Neuron (in vitro differentiated cells): ENCODE results near the gene FSIP1.

Source experiments
- H2AFZ ChIP-seq: one replicate; pipeline ENCODE4 v1.6.1; 2013; ENCODE audit warnings: low read depth, mild to moderate bottlenecking, inconsistent platforms, low read length, moderate library complexity
- H3K27me3 ChIP-seq: one replicate; pipeline ENCODE4 v1.6.1; 2013; ENCODE audit warnings: low read length; ENCODE audit not compliant: insufficient read depth
- H3K36me3 ChIP-seq: one replicate; pipeline ENCODE4 v1.6.1; 2013; ENCODE audit warnings: low read length; ENCODE audit not compliant: insufficient read depth
- H3K4me1 ChIP-seq: one replicate; pipeline ENCODE4 v1.6.1; 2013; ENCODE audit warnings: low read length; ENCODE audit not compliant: insufficient read depth
- H3K4me3 ChIP-seq: 2 replicates; pipeline ENCODE4 v1.5.1; 2013; ENCODE audit warnings: mild to moderate bottlenecking, low read length, moderate library complexity
- H3K9me3 ChIP-seq: one replicate; pipeline ENCODE4 v1.6.1; 2013; ENCODE audit warnings: low read length

Gene FSIP1

DNA sequence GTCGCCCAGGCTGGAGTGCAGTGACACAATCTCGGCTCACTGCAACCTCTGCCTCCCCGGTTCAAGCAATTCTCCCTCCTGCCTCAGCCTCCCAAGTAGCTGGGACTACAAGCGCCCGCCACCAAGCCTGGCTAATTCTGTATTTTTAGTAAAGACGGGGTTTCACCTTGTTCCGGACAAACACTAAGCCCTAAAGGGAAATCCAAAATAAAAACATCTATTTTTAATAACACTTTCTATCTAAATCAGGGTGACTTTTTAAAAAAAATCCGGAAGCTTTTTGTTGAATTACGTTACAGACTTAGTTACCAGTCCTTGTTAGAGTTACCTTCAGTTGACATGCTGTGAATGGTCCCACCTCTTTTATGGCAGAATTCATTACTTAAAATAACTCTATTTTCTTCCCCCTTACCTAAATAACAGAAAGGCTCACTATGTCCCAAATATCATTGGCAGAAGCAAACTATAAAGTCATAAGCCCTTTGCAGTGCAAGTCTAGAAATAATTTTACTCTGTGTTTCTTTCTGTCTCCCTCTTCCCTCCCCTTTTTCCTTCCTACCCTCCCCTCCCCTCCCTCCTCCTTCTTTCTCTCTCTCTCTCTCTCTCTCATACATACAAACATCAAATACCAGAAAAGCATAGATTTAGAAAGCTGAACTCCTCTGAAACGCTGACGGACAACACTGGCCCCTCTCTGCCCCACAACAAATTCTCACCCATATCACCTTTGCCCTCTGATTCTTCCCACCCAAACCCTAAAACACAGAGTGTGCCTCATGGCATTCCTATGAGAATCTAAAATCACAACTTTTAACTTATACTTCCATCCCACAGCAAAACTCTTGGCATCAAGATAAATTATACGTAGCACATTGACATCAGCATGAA lies 183.4 kb downstream of the FSIP1 start:
- Histone ChIP-seq H3K4me3 (no peak overlapping the region), H3K36me3 (peaks cover 32% of the 10 kb centered on the region), H3K9me3 (no peaks in the 10 kb centered on the region), H3K4me1 (no peaks in the 10 kb centered on the region), H3K27me3 (no peaks in the 10 kb centered on the region), H2AFZ (no peak overlapping the region)

- H3K36me3 ChIP-seq: peaks cover 41% of the 10 kb centered on the region
Observed at GRCh38 chr15:39598186-39598850, 184.3 kb downstream of the FSIP1 start.

GRCh38 chr15:39597751-39598185 lies 184.9 kb downstream of the FSIP1 start:
- Histone ChIP-seq H3K4me3 (no peak overlapping the region), H3K4me1 (no peaks in the 10 kb centered on the region), H3K9me3 (no peaks in the 10 kb centered on the region), H2AFZ (no peak overlapping the region), H3K27me3 (no peaks in the 10 kb centered on the region), H3K36me3 (peaks cover 46% of the 10 kb centered on the region)

More at GRCh38 chr15:39598186-39598850, 184.3 kb downstream of the FSIP1 start:
- H2AFZ ChIP-seq: no peak overlapping the region
- no peak overlapping the region for H3K4me3 ChIP-seq
- no peaks in the 10 kb centered on the region for H3K4me1 ChIP-seq
- no peaks in the 10 kb centered on the region for H3K27me3 ChIP-seq
- no peaks in the 10 kb centered on the region for H3K9me3 ChIP-seq

DNA sequence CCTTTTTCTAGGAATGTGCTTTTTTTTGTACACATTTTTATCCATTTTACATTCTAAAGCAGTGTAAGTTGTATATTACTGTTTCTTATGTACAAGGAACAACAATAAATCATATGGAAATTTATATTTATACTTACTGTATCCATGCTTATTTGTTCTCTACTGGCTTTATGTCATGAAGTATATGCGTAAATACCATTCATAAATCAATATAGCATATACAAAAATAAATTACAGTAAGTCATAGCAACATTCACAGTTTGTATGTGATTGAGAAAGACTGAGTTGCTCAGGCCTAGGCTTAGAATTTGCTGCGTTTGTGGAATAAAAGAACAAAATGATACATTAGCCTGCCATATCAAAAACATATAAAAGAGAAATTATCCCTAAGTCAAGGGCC lies 185.3 kb downstream of the FSIP1 start:
- Histone ChIP-seq H3K36me3 (peaks cover 51% of the 10 kb centered on the region), H2AFZ (no peak overlapping the region), H3K9me3 (peaks cover 2% of the 10 kb centered on the region), H3K4me1 (no peaks in the 10 kb centered on the region), H3K4me3 (no peak overlapping the region), H3K27me3 (no peaks in the 10 kb centered on the region)

DNA sequence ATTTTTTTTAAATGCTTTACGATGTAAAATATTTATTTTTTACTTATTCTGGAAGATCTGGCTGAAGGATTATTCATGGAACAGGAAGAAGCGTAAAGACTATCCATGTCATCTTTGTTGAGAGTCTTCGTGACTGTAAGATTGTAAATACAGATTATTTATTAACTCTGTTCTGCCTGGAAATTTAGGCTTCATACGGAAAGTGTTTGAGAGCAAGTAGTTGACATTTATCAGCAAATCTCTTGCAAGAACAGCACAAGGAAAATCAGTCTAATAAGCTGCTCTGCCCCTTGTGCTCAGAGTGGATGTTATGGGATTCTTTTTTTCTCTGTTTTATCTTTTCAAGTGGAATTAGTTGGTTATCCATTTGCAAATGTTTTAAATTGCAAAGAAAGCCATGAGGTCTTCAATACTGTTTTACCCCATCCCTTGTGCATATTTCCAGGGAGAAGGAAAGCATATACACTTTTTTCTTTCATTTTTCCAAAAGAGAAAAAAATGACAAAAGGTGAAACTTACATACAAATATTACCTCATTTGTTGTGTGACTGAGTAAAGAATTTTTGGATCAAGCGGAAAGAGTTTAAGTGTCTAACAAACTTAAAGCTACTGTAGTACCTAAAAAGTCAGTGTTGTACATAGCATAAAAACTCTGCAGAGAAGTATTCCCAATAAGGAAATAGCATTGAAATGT lies 186.1 kb downstream of the FSIP1 start:
- H3K36me3 ChIP-seq: peaks cover 59% of the 10 kb centered on the region
- H3K4me1 ChIP-seq: no peaks in the 10 kb centered on the region
- no peaks in the 10 kb centered on the region for H3K27me3 ChIP-seq
- no peak overlapping the region for H3K4me3 ChIP-seq
- H2AFZ ChIP-seq: no peak overlapping the region
- peaks cover 2% of the 10 kb centered on the region for H3K9me3 ChIP-seq

DNA sequence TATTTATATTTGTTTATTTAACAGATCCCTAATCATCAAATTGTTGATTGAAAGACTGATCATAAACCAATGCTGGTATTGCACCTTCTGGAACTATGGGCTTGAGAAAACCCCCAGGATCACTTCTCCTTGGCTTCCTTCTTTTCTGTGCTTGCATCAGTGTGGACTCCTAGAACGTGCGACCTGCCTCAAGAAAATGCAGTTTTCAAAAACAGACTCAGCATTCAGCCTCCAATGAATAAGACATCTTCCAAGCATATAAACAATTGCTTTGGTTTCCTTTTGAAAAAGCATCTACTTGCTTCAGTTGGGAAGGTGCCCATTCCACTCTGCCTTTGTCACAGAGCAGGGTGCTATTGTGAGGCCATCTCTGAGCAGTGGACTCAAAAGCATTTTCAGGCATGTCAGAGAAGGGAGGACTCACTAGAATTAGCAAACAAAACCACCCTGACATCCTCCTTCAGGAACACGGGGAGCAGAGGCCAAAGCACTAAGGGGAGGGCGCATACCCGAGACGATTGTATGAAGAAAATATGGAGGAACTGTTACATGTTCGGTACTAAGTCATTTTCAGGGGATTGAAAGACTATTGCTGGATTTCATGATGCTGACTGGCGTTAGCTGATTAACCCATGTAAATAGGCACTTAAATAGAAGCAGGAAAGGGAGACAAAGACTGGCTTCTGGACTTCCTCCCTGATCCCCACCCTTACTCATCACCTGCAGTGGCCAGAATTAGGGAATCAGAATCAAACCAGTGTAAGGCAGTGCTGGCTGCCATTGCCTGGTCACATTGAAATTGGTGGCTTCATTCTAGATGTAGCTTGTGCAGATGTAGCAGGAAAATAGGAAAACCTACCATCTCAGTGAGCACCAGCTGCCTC lies 187.1 kb downstream of the FSIP1 start:
- Histone ChIP-seq H3K36me3 (peaks cover 68% of the 10 kb centered on the region), H3K27me3 (no peaks in the 10 kb centered on the region), H3K4me1 (no peaks in the 10 kb centered on the region), H2AFZ (no peak overlapping the region), H3K9me3 (peaks cover 2% of the 10 kb centered on the region), H3K4me3 (no peak overlapping the region)

GRCh38 chr15:39594446-39595337 lies 187.9 kb downstream of the FSIP1 start:
- Histone ChIP-seq H3K4me3 (no peak overlapping the region), H3K4me1 (no peaks in the 10 kb centered on the region), H2AFZ (no peak overlapping the region), H3K36me3 (peaks cover 77% of the 10 kb centered on the region), H3K9me3 (peaks cover 2% of the 10 kb centered on the region), H3K27me3 (no peaks in the 10 kb centered on the region)

GRCh38 chr15:39593656-39594445 lies 188.8 kb downstream of the FSIP1 start:
- H3K4me1 ChIP-seq: no peaks in the 10 kb centered on the region
- no peaks in the 10 kb centered on the region for H3K27me3 ChIP-seq
- H2AFZ ChIP-seq: no peak overlapping the region
- peaks cover 2% of the 10 kb centered on the region for H3K9me3 ChIP-seq
- peaks cover 85% of the 10 kb centered on the region for H3K36me3 ChIP-seq
- H3K4me3 ChIP-seq: no peak overlapping the region

- H3K9me3 ChIP-seq: peaks cover 2% of the 10 kb centered on the region
- H3K4me3 ChIP-seq: no peak overlapping the region
- peaks cover 92% of the 10 kb centered on the region for H3K36me3 ChIP-seq
- no peak overlapping the region for H2AFZ ChIP-seq
- H3K27me3 ChIP-seq: no peaks in the 10 kb centered on the region
- H3K4me1 ChIP-seq: no peaks in the 10 kb centered on the region
Observed at GRCh38 chr15:39593071-39593655, 189.5 kb downstream of the FSIP1 start.

DNA sequence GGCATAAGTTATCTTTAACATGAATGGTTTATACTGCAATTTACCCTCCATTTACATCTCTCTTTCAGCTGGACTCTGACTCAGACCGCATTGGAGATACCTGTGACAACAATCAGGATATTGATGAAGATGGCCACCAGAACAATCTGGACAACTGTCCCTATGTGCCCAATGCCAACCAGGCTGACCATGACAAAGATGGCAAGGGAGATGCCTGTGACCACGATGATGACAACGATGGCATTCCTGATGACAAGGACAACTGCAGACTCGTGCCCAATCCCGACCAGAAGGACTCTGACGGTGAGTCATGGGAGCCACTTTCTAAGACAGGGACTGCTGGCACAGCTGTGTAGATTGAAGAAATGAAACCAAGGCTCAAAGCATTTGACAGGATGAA lies 190.1 kb downstream of the FSIP1 start:
- H2AFZ ChIP-seq: no peak overlapping the region
- H3K27me3 ChIP-seq: no peaks in the 10 kb centered on the region
- no peaks in the 10 kb centered on the region for H3K4me1 ChIP-seq
- peaks cover 2% of the 10 kb centered on the region for H3K9me3 ChIP-seq
- H3K4me3 ChIP-seq: no peak overlapping the region
- H3K36me3 ChIP-seq: peaks cover 96% of the 10 kb centered on the region

- H2AFZ ChIP-seq: no peak overlapping the region
Observed at GRCh38 chr15:39591896-39592315, 190.7 kb downstream of the FSIP1 start.

More at GRCh38 chr15:39591896-39592315, 190.7 kb downstream of the FSIP1 start:
- Histone ChIP-seq H3K36me3 (peaks cover 100% of the 10 kb centered on the region), H3K9me3 (peaks cover 2% of the 10 kb centered on the region), H3K4me1 (no peaks in the 10 kb centered on the region), H3K27me3 (no peaks in the 10 kb centered on the region), H3K4me3 (no peak overlapping the region)
